ENCODE results near the gene TRPC3.

The TRPC3 gene

DNA sequence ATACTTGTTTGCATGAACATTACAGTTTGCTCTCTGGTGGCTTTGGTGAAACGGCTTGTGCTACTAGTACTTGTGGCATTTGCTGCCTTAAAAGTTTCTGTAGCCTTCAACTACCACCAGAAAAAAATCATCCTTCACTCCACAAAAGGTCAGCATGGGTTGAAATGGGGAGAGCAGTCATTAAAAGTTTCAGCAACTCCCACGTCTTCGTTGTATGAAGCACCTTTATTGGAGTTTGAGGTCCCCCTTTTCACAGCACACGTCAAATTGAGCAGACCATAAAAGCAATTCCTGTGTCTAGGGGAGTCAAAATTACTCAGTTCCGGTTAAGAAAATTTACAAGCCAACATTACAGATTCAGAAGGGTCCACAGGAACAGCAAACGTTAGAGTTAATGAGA is 105.2 kb downstream of the TRPC3 start:
- TF ChIP-seq, protein P1, sequence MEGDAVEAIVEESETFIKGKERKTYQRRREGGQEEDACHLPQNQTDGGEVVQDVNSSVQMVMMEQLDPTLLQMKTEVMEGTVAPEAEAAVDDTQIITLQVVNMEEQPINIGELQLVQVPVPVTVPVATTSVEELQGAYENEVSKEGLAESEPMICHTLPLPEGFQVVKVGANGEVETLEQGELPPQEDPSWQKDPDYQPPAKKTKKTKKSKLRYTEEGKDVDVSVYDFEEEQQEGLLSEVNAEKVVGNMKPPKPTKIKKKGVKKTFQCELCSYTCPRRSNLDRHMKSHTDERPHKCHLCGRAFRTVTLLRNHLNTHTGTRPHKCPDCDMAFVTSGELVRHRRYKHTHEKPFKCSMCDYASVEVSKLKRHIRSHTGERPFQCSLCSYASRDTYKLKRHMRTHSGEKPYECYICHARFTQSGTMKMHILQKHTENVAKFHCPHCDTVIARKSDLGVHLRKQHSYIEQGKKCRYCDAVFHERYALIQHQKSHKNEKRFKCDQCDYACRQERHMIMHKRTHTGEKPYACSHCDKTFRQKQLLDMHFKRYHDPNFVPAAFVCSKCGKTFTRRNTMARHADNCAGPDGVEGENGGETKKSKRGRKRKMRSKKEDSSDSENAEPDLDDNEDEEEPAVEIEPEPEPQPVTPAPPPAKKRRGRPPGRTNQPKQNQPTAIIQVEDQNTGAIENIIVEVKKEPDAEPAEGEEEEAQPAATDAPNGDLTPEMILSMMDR (conservative IDR thresholded peaks at IDR 0.05) = no peak
- H3K27ac ChIP-seq = no peak overlapping the region

GRCh38 chr4:121842862-121843261 is 109.0 kb downstream of the TRPC3 start:
- H3K27ac ChIP-seq = no peak overlapping the region
- TF ChIP-seq, protein P1 (conservative IDR thresholded peaks at IDR 0.05) = no peak

- TF ChIP-seq, protein P1 (conservative IDR thresholded peaks at IDR 0.05) = no peak
Measured at GRCh38 chr4:121838136-121838535, 113.7 kb downstream of the TRPC3 start.

GRCh38 chr4:121829511-121829910 is 122.3 kb downstream of the TRPC3 start:
- no peak overlapping the region for H3K27ac ChIP-seq
- TF ChIP-seq, protein P1 (conservative IDR thresholded peaks at IDR 0.05) = no peak

More at GRCh38 chr4:121838136-121838535, 113.7 kb downstream of the TRPC3 start:
- no peak overlapping the region for H3K27ac ChIP-seq

Measured in VCaP (cell line).